Small intestine (tissue), 7 donors: ENCODE data around the gene TENM3. TPM values are rescaled to one million over a fixed set of nuclear protein-coding genes. Genes with fewer than 3 reads are reported as not detected.

Source experiments
- DNase-seq, 2 donors: peaks; one replicate each; pipeline versions ENCODE4 v3.0.0 to v3.0.0-alpha.2; 2013
- FAIRE-seq: peaks from 2 replicates; lab custom pipeline; 2012; peaks lifted over from hg19 to GRCh38; lab: Jason Lieb, UNC
- H3K27ac ChIP-seq, 3 donors: one replicate each; pipeline ENCODE4 v1.5.1; 2013; ENCODE audit warnings: low read length in 2 of 3, mild to moderate bottlenecking in 2 of 3, control low read depth in 1 of 3, inconsistent platforms in 1 of 3, low read depth in 1 of 3, moderate library complexity in 1 of 3
- H3K27me3 ChIP-seq, 3 donors: one replicate each; pipeline ENCODE4 v1.6.1; 2013; ENCODE audit warnings: low read length in 3 of 3, inconsistent platforms in 1 of 3; ENCODE audit not compliant: control insufficient read depth in 3 of 3, insufficient read depth in 3 of 3
- H3K36me3 ChIP-seq, 3 donors: one replicate each; pipeline ENCODE4 v1.6.1; 2013; ENCODE audit warnings: low read length in 3 of 3, inconsistent platforms in 1 of 3, low read depth in 1 of 3, mild to moderate bottlenecking in 1 of 3, moderate library complexity in 1 of 3; ENCODE audit not compliant: control insufficient read depth in 3 of 3, insufficient read depth in 2 of 3
- H3K4me1 ChIP-seq, 3 donors: one replicate each; pipeline ENCODE4 v1.6.1; 2013; ENCODE audit warnings: low read length in 2 of 3, inconsistent platforms in 1 of 3, low read depth in 1 of 3, mild to moderate bottlenecking in 1 of 3, moderate library complexity in 1 of 3; ENCODE audit not compliant: control insufficient read depth in 3 of 3, insufficient read depth in 2 of 3
- H3K4me3 ChIP-seq, 3 donors: one replicate each; pipeline ENCODE4 v1.5.1; 2013; ENCODE audit warnings: low read length in 3 of 3, control low read depth in 1 of 3, inconsistent platforms in 1 of 3, low read depth in 1 of 3, mild to moderate bottlenecking in 1 of 3, moderate library complexity in 1 of 3
- H3K9me3 ChIP-seq, 2 donors: one replicate each; pipeline ENCODE4 v1.6.1; 2013; ENCODE audit warnings: low read depth in 1 of 2, low read length in 1 of 2; ENCODE audit not compliant: control insufficient read depth in 2 of 2, insufficient read depth in 1 of 2
- WGBS, 3 donors: extraction: QIAGEN DNeasy Blood & Tissue Kit; methylation state at CpG; one replicate each; pipeline ENCODE4 v1.1.7; 2013; 5-methylcytosine and 5-hydroxymethylcytosine counted together
- polyA plus RNA-seq, 4 donors: library from polyadenylated mRNA; stranded (reverse) in 3 of 4; unstranded in 1 of 4; fragments of 200-250 nt in 3 of 4; fragments of 120-200 nt in 1 of 4; gene quantifications; one replicate each; pipeline versions ENCODE4 v1.2.1 to v1.2.3, GENCODE V29; 2013
- donor health status: healthy with polysubstance abuse.
- donor health status: control.
- donor health status: control.
- donor health status: Bipolar disorder and iron deficiency.
- donor health status: healthy.

Gene TENM3
- polyA plus RNA-seq, 4 donors: 0.45 to 4.5 (median 1.1) TPM

GRCh38 chr4:182291175-182291574, 48.0 kb downstream of the TENM3 start:
- H3K9me3 ChIP-seq: peaks cover 0 to 4% of the 10 kb centered on the region in 2 donors
- FAIRE-seq (no peak), DNase-seq (no peak)
- H3K36me3 ChIP-seq: no peaks in the 10 kb centered on the region
- H3K27me3 ChIP-seq: no peaks in the 10 kb centered on the region
- no peaks in the 10 kb centered on the region for H3K4me1 ChIP-seq
- 78 to 94% (median 89%) methylated on average over 8 of the region's 8 CpGs for WGBS, 3 donors
- no peak overlapping the region for H3K27ac ChIP-seq
- no peak overlapping the region for H3K4me3 ChIP-seq

GRCh38 chr4:182291597-182292270, 48.5 kb downstream of the TENM3 start:
- Histone ChIP-seq H3K9me3 (peaks cover 0 to 2% of the 10 kb centered on the region in 2 donors), H3K27ac (no peak overlapping the region), H3K36me3 (no peaks in the 10 kb centered on the region), H3K4me1 (no peaks in the 10 kb centered on the region), H3K4me3 (no peak overlapping the region), H3K27me3 (no peaks in the 10 kb centered on the region)
- no peak for DNase-seq
- FAIRE-seq: no peak
- WGBS, 3 donors: 79 to 86% (median 81%) methylated on average over 11 of the region's 11 CpGs

- no peak overlapping the region for H3K27ac ChIP-seq
- DNase-seq (no peak), FAIRE-seq (no peak)
- no peak overlapping the region for H3K4me3 ChIP-seq
- no peaks in the 10 kb centered on the region for H3K36me3 ChIP-seq
- H3K4me1 ChIP-seq: no peaks in the 10 kb centered on the region
- no peaks in the 10 kb centered on the region for H3K9me3 ChIP-seq
- H3K27me3 ChIP-seq: no peaks in the 10 kb centered on the region
- WGBS, 3 donors: 87 to 91% (median 88%) methylated on average over 4 of the region's 4 CpGs
Measured at GRCh38 chr4:182292612-182293011, 49.4 kb downstream of the TENM3 start.

GRCh38 chr4:182293691-182294255, 50.6 kb downstream of the TENM3 start:
- Histone ChIP-seq H3K36me3 (no peaks in the 10 kb centered on the region), H3K9me3 (no peaks in the 10 kb centered on the region), H3K4me1 (no peaks in the 10 kb centered on the region), H3K4me3 (no peak overlapping the region), H3K27me3 (no peaks in the 10 kb centered on the region), H3K27ac (no peak overlapping the region)
- FAIRE-seq (no peak), DNase-seq (no peak)
- 69 to 81% (median 72%) methylated on average over 14 of the region's 14 CpGs for WGBS, 3 donors

- WGBS, 3 donors: 82 to 93% (median 84%) methylated on average over 4 of the region's 4 CpGs
- no peaks in the 10 kb centered on the region for H3K9me3 ChIP-seq
- FAIRE-seq (no peak), DNase-seq (no peak)
- H3K36me3 ChIP-seq: no peaks in the 10 kb centered on the region
- H3K27me3 ChIP-seq: no peaks in the 10 kb centered on the region
- no peak overlapping the region for H3K4me3 ChIP-seq
- no peaks in the 10 kb centered on the region for H3K4me1 ChIP-seq
- no peak overlapping the region for H3K27ac ChIP-seq
Measured at GRCh38 chr4:182294451-182294850, 51.2 kb downstream of the TENM3 start.

GRCh38 chr4:182297659-182298058, 54.5 kb downstream of the TENM3 start:
- Histone ChIP-seq H3K27ac (no peak overlapping the region), H3K4me1 (no peaks in the 10 kb centered on the region), H3K9me3 (no peaks in the 10 kb centered on the region), H3K27me3 (no peaks in the 10 kb centered on the region), H3K4me3 (no peak overlapping the region), H3K36me3 (no peaks in the 10 kb centered on the region)
- WGBS, 3 donors: 74 to 87% (median 80%) methylated on average over 9 of the region's 9 CpGs
- FAIRE-seq: no peak
- DNase-seq: no peak

DNA sequence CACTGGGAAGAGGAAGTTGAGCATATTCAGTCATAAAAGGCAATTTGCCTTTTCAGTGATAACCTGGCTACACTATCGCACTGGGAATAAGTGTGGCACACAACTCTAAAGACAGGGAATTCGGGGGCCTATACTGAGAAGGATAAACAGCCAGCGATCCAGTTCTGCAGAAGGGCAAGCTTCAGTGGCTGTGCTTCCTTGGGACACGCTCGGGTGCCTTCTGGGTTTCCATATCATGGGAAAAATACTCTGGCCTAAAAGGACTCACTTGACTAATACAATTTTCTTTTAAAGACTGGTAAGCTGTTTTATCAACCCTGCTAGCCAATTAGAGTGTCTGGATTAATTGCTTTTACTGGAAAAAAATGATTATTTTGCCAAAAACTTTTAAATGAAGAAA, 58.5 kb downstream of the TENM3 start:
- FAIRE-seq: no peak
- no peak for DNase-seq

DNA sequence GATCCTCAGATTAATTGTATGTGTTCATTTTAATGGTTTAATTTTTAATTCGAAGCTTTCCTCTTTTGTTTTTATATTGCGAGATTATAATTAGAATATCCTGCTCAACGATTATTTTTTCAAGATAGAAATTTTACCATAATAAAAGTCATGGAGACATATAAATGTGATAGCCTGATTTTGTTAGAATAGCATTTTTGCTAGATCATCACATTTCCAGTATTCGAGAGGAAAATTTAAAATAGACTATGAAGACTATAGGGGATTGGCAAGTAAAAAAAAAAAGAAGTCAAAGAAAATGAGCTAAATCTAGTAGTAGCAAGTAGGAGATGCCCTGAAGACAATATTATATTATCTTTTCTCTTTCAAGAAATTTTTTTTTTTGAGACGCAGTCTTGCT, 60.6 kb downstream of the TENM3 start:
- H3K27me3 ChIP-seq: no peaks in the 10 kb centered on the region
- H3K4me1 ChIP-seq: no peaks in the 10 kb centered on the region
- 92 to 95% (median 94%) methylated on average over 5 of the region's 5 CpGs for whole genome bisulfite sequencing, 3 donors
- H3K4me3 ChIP-seq: no peak overlapping the region
- FAIRE-seq (no peak), DNase-seq (no peak)
- H3K36me3 ChIP-seq: no peaks in the 10 kb centered on the region
- no peak overlapping the region for H3K27ac ChIP-seq
- no peaks in the 10 kb centered on the region for H3K9me3 ChIP-seq

More for the DNA sequence above, 58.5 kb downstream of the TENM3 start:
- H3K36me3 ChIP-seq: no peaks in the 10 kb centered on the region
- no peaks in the 10 kb centered on the region for H3K4me1 ChIP-seq
- H3K9me3 ChIP-seq: no peaks in the 10 kb centered on the region
- H3K4me3 ChIP-seq: no peak overlapping the region
- no peaks in the 10 kb centered on the region for H3K27me3 ChIP-seq
- WGBS, 3 donors: 79 to 87% (median 85%) methylated on average over 5 of the region's 5 CpGs
- H3K27ac ChIP-seq: no peak overlapping the region
